H1 (cell line): ENCODE results near the gene MYO1D. TPM values are rescaled to one million over a fixed set of nuclear protein-coding genes. Genes with fewer than 3 reads are reported as not detected.

Experiments used
- CTCF ChIA-PET: fragments of 300-600 bp; sonication (Branson Sonifier 250); formaldehyde crosslinking; loops from one replicate; lab custom pipeline; 2021; ENCODE audit not compliant: partially characterized antibody; lab: Charles Lee
- POLR2A ChIA-PET: fragments of 300-600 bp; sonication (Branson Sonifier 250); formaldehyde crosslinking; loops from one replicate; lab custom pipeline; 2021; ENCODE audit warnings: inconsistent platforms; ENCODE audit not compliant: partially characterized antibody; lab: Charles Lee
- DNase-seq, 2 experiments: peaks; one replicate each; pipeline versions ENCODE4 v3.0.0 to v3.0.0-alpha.2; 2010 to 2022; ENCODE audit warnings: low spot score in 2 of 2, low read depth in 1 of 2, mixed read lengths in 1 of 2
- FAIRE-seq: peaks from 2 replicates; lab custom pipeline; 2011; peaks lifted over from hg19 to GRCh38; lab: Jason Lieb, UNC
- H2AFZ ChIP-seq: 2 replicates; pipeline ENCODE4 v1.8.1; 2012; ENCODE audit warnings: low read length, inconsistent platforms
- H2AK5ac ChIP-seq: 2 replicates; pipeline ENCODE4 v1.6.1; 2013; ENCODE audit warnings: low read depth, low read length
- H2BK120ac ChIP-seq: replicated peaks from 2 replicates; pipeline ENCODE3; 2013; ENCODE audit warnings: low read depth, low read length, inconsistent platforms
- H2BK12ac ChIP-seq: 2 replicates; pipeline ENCODE4 v1.6.1; 2013; ENCODE audit warnings: low read depth, low read length
- H2BK15ac ChIP-seq: 2 replicates; pipeline ENCODE4 v1.6.1; 2013; ENCODE audit warnings: low read length
- H2BK20ac ChIP-seq: 2 replicates; pipeline ENCODE4 v1.6.1; 2013; ENCODE audit warnings: low read length
- H2BK5ac ChIP-seq: 2 replicates; pipeline ENCODE4 v1.6.1; 2013; ENCODE audit warnings: low read depth, low read length
- H3K14ac ChIP-seq: 2 replicates; pipeline ENCODE4 v1.6.1; 2013; ENCODE audit warnings: inconsistent platforms; ENCODE audit not compliant: insufficient read length
- H3K18ac ChIP-seq: 2 replicates; pipeline ENCODE4 v1.6.1; 2013; ENCODE audit warnings: low read length; ENCODE audit errors: extremely low read depth
- H3K23ac ChIP-seq: 2 replicates; pipeline ENCODE4 v1.6.1; 2013; ENCODE audit warnings: inconsistent platforms; ENCODE audit not compliant: insufficient read length
- H3K23me2 ChIP-seq: 2 replicates; pipeline ENCODE4 v1.6.1; 2013; ENCODE audit warnings: low read depth, low read length
- H3K27ac ChIP-seq: 2 replicates; pipeline ENCODE4 v1.6.1; 2011; ENCODE audit warnings: low read depth, low read length, inconsistent platforms
- H3K27me3 ChIP-seq, 4 experiments: replicated peaks in 1 of 4; 1 replicate in 1 of 4; 2 replicates in 3 of 4; pipeline versions ENCODE4 v1.6.1 to v1.8.1; 2011 to 2013; ENCODE audit warnings: low read length in 3 of 4, mild to moderate bottlenecking in 3 of 4, inconsistent platforms in 2 of 4, mixed read lengths in 2 of 4, moderate library complexity in 1 of 4; ENCODE audit not compliant: control insufficient read depth in 3 of 4, insufficient read depth in 3 of 4; ENCODE audit errors: extremely low read depth in 1 of 4
- H3K36me3 ChIP-seq, 4 experiments: 2 replicates each; pipeline versions ENCODE4 v1.6.1 to v1.8.1; 2011 to 2013; ENCODE audit warnings: mild to moderate bottlenecking in 4 of 4, low read length in 3 of 4, moderate library complexity in 2 of 4, control low read depth in 1 of 4, inconsistent platforms in 1 of 4; ENCODE audit not compliant: insufficient read depth in 4 of 4, control insufficient read depth in 2 of 4
- H3K4ac ChIP-seq: replicated peaks from 2 replicates; pipeline ENCODE3; 2013; ENCODE audit warnings: low read length, low read depth, mixed read lengths, inconsistent platforms; ENCODE audit not compliant: insufficient read length
- H3K4me1 ChIP-seq, 4 experiments: replicated peaks in 1 of 4; 1 replicate in 1 of 4; 2 replicates in 3 of 4; pipeline versions ENCODE4 v1.6.1 to v1.8.1; 2011 to 2013; ENCODE audit warnings: low read length in 3 of 4, inconsistent platforms in 2 of 4, mixed read lengths in 1 of 4; ENCODE audit not compliant: insufficient read depth in 4 of 4, control insufficient read depth in 3 of 4
- H3K4me2 ChIP-seq, 2 experiments: 2 replicates each; pipeline versions ENCODE4 v1.6.1 to v1.8.1; 2011 to 2013; ENCODE audit warnings: low read depth in 2 of 2, low read length in 2 of 2, control low read depth in 1 of 2, inconsistent platforms in 1 of 2, mild to moderate bottlenecking in 1 of 2; ENCODE audit not compliant: insufficient read depth in 1 of 2
- H3K4me3 ChIP-seq, 4 experiments: fragments of 200-600, 300-600 bp in 1 of 4; sonication (generic), shearing (Covaris generic), sonication (Bioruptor Twin) in 1 of 4; 2 replicates each; pipeline versions ENCODE4 v1.5.1 to v1.8.1; 2011 to 2016; ENCODE audit warnings: low read length in 4 of 4, low read depth in 3 of 4, control low read depth in 2 of 4, inconsistent platforms in 2 of 4, mild to moderate bottlenecking in 2 of 4, mixed read lengths in 1 of 4, moderate library complexity in 1 of 4; ENCODE audit not compliant: insufficient read depth in 2 of 4; ENCODE audit errors: extremely low read depth in 1 of 4
- H3K56ac ChIP-seq: replicated peaks from 2 replicates; pipeline ENCODE3; 2013; ENCODE audit warnings: low read depth, mild to moderate bottlenecking, mixed read lengths, low read length, inconsistent platforms; ENCODE audit not compliant: insufficient read length
- H3K79me1 ChIP-seq: 2 replicates; pipeline ENCODE4 v1.6.1; 2013; ENCODE audit warnings: low read depth, low read length, control low read depth
- H3K79me2 ChIP-seq, 2 experiments: 2 replicates each; pipeline versions ENCODE4 v1.6.1 to v1.8.1; 2012 to 2013; ENCODE audit warnings: low read length in 2 of 2, mild to moderate bottlenecking in 2 of 2, inconsistent platforms in 1 of 2; ENCODE audit not compliant: insufficient read depth in 2 of 2, control insufficient read depth in 1 of 2
- H3K9ac ChIP-seq, 4 experiments: replicated peaks in 1 of 4; 1 replicate in 1 of 4; 2 replicates in 3 of 4; pipeline versions ENCODE4 v1.6.1 to v1.8.1; 2011 to 2013; ENCODE audit warnings: low read depth in 3 of 4, low read length in 3 of 4, control low read depth in 2 of 4, mild to moderate bottlenecking in 2 of 4, moderate library complexity in 2 of 4, inconsistent platforms in 1 of 4; ENCODE audit errors: extremely low read depth in 1 of 4
- H3K9me3 ChIP-seq, 2 experiments: 2 replicates each; pipeline versions ENCODE4 v1.6.1 to v1.8.1; 2012 to 2013; ENCODE audit warnings: mild to moderate bottlenecking in 2 of 2, moderate library complexity in 2 of 2, control low read depth in 1 of 2, inconsistent platforms in 1 of 2, low read depth in 1 of 2, low read length in 1 of 2, mixed read lengths in 1 of 2; ENCODE audit not compliant: insufficient read depth in 2 of 2
- H4K20me1 ChIP-seq, 2 experiments: replicated peaks in 1 of 2; 2 replicates each; pipeline versions ENCODE3 to v1.8.1; 2011 to 2013; ENCODE audit warnings: inconsistent platforms in 2 of 2, low read length in 2 of 2, mild to moderate bottlenecking in 1 of 2; ENCODE audit not compliant: insufficient read depth in 2 of 2, control insufficient read depth in 1 of 2
- H4K5ac ChIP-seq: 2 replicates; pipeline ENCODE4 v1.6.1; 2013; ENCODE audit warnings: low read length, low read depth, mixed read lengths, inconsistent platforms; ENCODE audit not compliant: insufficient read length
- H4K8ac ChIP-seq: 2 replicates; pipeline ENCODE4 v1.8.0; 2013; ENCODE audit warnings: mild to moderate bottlenecking, moderate library complexity, low read length, inconsistent platforms; ENCODE audit not compliant: insufficient read depth; ENCODE audit errors: extremely low read depth
- H4K91ac ChIP-seq: replicated peaks from 2 replicates; pipeline ENCODE3; 2013; ENCODE audit warnings: low read length, mixed read lengths, inconsistent platforms; ENCODE audit not compliant: insufficient read length
- ASH2L ChIP-seq: fragments of 200-600, 300-600 bp; sonication (generic); IDR thresholded peaks from one replicate; pipeline ENCODE4 v1.7.1; 2017; ENCODE audit warnings: low read length
- CBX8 ChIP-seq: fragments of 300-800, 300-1000 bp; sonication (generic); IDR thresholded peaks from 2 replicates; pipeline ENCODE4 v1.7.1; 2016; ENCODE audit warnings: low read depth, low read length, borderline replicate concordance
- CHD1 ChIP-seq: IDR thresholded peaks from 2 replicates; pipeline ENCODE4 v1.6.1; 2012; ENCODE audit warnings: low read depth, low read length, improper control_type of control experiment
- EZH2 ChIP-seq: fragments of 200-600 bp; sonication (generic); IDR thresholded peaks from 2 replicates; pipeline ENCODE4 v1.7.1; 2012; ENCODE audit warnings: low read depth, mild to moderate bottlenecking, moderate library complexity, low read length, inconsistent platforms; ENCODE audit not compliant: severe bottlenecking
- USF2 ChIP-seq: IDR thresholded peaks from 2 replicates; pipeline ENCODE4 v1.6.1; 2011; ENCODE audit warnings: low read length, improper control_type of control experiment
- WGBS, 2 experiments: shearing (Covaris generic) in 1 of 2; methylation state at CpG; one replicate each; pipeline versions ENCODE4 v1.1.6 to v1.1.7; 2013 to 2015; ENCODE audit warnings: low lambda C conversion rate in 2 of 2, mixed read lengths in 2 of 2, inconsistent platforms in 1 of 2, low coverage in 1 of 2, missing lambda C conversion rate in 1 of 2; ENCODE audit not compliant: insufficient replicate concordance in 2 of 2, insufficient coverage in 1 of 2, insufficient read length in 1 of 2; ENCODE audit errors: extremely low coverage in 1 of 2, missing lambda C conversion rate in 1 of 2; 5-methylcytosine and 5-hydroxymethylcytosine counted together
- polyA plus RNA-seq, 7 experiments: library from polyadenylated mRNA; depleted of rRNA in 3 of 7; stranded (reverse) in 5 of 7; unstranded in 2 of 7; fragments of >200 nt in 5 of 7; fragments of 200-250 nt in 2 of 7; gene quantifications; 1 replicate in 5 of 7; 2 replicates in 1 of 7; 4 replicates in 1 of 7; pipeline versions ENCODE4 v1.2.1 to v1.2.3, GENCODE V29; 2011 to 2013; ENCODE audit warnings: missing spikeins in 2 of 7, mixed read lengths in 2 of 7
- total RNA-seq: library from RNA; stranded (reverse); fragmentation: NEBNext Ultra II Directional; extraction: Animal tissue kit (Norgen Biotek cat#: 25700); gene quantifications from 2 replicates; pipeline ENCODE4 v1.2.1, GENCODE V29; 2021

MYO1D gene
- total and polyA plus RNA-seq, 2 of the 8 experiments (the other 6 are each of a cell fraction or from before 2014, with no cell fraction given), result 6.5 to 25.4 TPM

GRCh38 chr17:32463304-32463703 lies 413.6 kb downstream of the MYO1D start:
- no peak for FAIRE-seq
- Histone ChIP-seq H2AFZ (no peak overlapping the region), H3K56ac (no peak overlapping the region), H4K91ac (no peak overlapping the region), H3K27ac (no peak overlapping the region), H2BK15ac (no peak overlapping the region)
- TF ChIP-seq USF2 (no peak), ASH2L (no peak), EZH2 (no peak), CBX8 (no peak), CHD1 (no peak)
- TF ChIP-seq, all 59 proteins: peak for 0
- peaks cover 0 to 33% of the 10 kb centered on the region in 2 experiments; a peak in 2 of 4 replicates for H3K79me2 ChIP-seq
- no peak overlapping the region for H3K4me2 ChIP-seq
- H2AK5ac ChIP-seq, result no peak overlapping the region
- H4K20me1 ChIP-seq, result peaks cover 0 to 11% of the 10 kb centered on the region in 2 experiments
- no peak overlapping the region for H3K4ac ChIP-seq
- H3K4me3 ChIP-seq, result no peak overlapping the region
- no peak overlapping the region for H4K5ac ChIP-seq
- no peak overlapping the region for H3K23ac ChIP-seq
- H2BK5ac ChIP-seq, result no peak overlapping the region
- POLR2A ChIA-PET, result interaction anchor here (0.8 to 1.1 kb wide), 2 partner anchors 15 to 101 kb away, joined by 3 read pairs; no protein-coding TSS in a partner anchor
- DNase-seq, result no peak
- no peak overlapping the region for H2BK20ac ChIP-seq
- no peak overlapping the region for H3K9ac ChIP-seq
- no peak overlapping the region for H3K14ac ChIP-seq
- H3K27me3 ChIP-seq, result no peaks in the 10 kb centered on the region
- H3K23me2 ChIP-seq, result no peaks in the 10 kb centered on the region
- 96% methylated on average over 3 of the region's 3 CpGs; no CpG with 5 or more reads in 1 of the 2 experiments for WGBS, 2 experiments
- H3K9me3 ChIP-seq, result no peaks in the 10 kb centered on the region
- no peak overlapping the region for H2BK12ac ChIP-seq
- CTCF ChIA-PET, result interaction anchor here (0.6 to 4.7 kb wide), 25 partner anchors 8 to 306 kb away, joined by 3 to 71 read pairs (median 4); partner anchors contain the start of genes CDK5R1 and PSMD11
- H3K36me3 ChIP-seq, result peaks cover 17 to 58% (median 42%) of the 10 kb centered on the region in 4 experiments
- no peak overlapping the region for H2BK120ac ChIP-seq
- H4K8ac ChIP-seq, result no peak overlapping the region
- no peaks in the 10 kb centered on the region for H3K4me1 ChIP-seq
- no peak overlapping the region for H3K18ac ChIP-seq
- 0 out of 2 replicates have a peak, but pooled peaks cover 3% of the 10 kb centered on the region for H3K79me1 ChIP-seq
